ENCODE measurements around the gene STARD5. TPM values are rescaled to one million over a fixed set of nuclear protein-coding genes. Genes with fewer than 3 reads are reported as not detected.

STARD5 gene
- total RNA-seq, 1 donor from 2014 or later = 1.3 TPM

GRCh38 chr15:81315452-81316175 is 8.3 kb downstream of the STARD5 start:
- intact Hi-C loops (cut with DNase I) = no loop called here

GRCh38 chr15:81314378-81314777 is 9.6 kb downstream of the STARD5 start:
- intact Hi-C loops (cut with DNase I) = no loop called here
- DNase-seq (ENCODE audit: low spot score) = no peak

More at GRCh38 chr15:81315452-81316175, 8.3 kb downstream of the STARD5 start:
- no peak for DNase-seq (ENCODE audit: low spot score)

- intact Hi-C loops (cut with DNase I) = no loop called here
- no peak for DNase-seq (ENCODE audit: low spot score)
Measured at GRCh38 chr15:81313686-81314085, 10.3 kb downstream of the STARD5 start.

- intact Hi-C loops (cut with DNase I) = no loop called here
- DNase-seq (ENCODE audit: low spot score) = no peak
Measured at GRCh38 chr15:81312790-81313543, 11.0 kb downstream of the STARD5 start.

- intact Hi-C loops (cut with DNase I) = no loop called here
Measured at GRCh38 chr15:81311752-81312464, 12.0 kb downstream of the STARD5 start.

GRCh38 chr15:81310480-81310879 is 13.5 kb downstream of the STARD5 start:
- intact Hi-C loops (cut with DNase I) = no loop called here
- DNase-seq (ENCODE audit: low spot score) = no peak

More at GRCh38 chr15:81311752-81312464, 12.0 kb downstream of the STARD5 start:
- DNase-seq (ENCODE audit: low spot score) = no peak

GRCh38 chr15:81309647-81310450 is 14.1 kb downstream of the STARD5 start:
- intact Hi-C loops (cut with DNase I) = no loop called here
- no peak for DNase-seq (ENCODE audit: low spot score)

- intact Hi-C loops (cut with DNase I) = no loop called here
- DNase-seq (ENCODE audit: low spot score) = no peak
Measured at GRCh38 chr15:81308260-81308659, 15.7 kb downstream of the STARD5 start.

GRCh38 chr15:81304226-81304625 is 19.7 kb downstream of the STARD5 start:
- intact Hi-C loops (cut with DNase I) = no loop called here
- DNase-seq (ENCODE audit: low spot score) = no peak

- DNase-seq (ENCODE audit: low spot score) = no peak
- intact Hi-C loops (cut with DNase I) = no loop called here
Measured at GRCh38 chr15:81303244-81304225, 20.4 kb downstream of the STARD5 start.

- intact Hi-C loops (cut with DNase I) = no loop called here
- DNase-seq (ENCODE audit: low spot score) = no peak
Measured at GRCh38 chr15:81302701-81303109, 21.2 kb downstream of the STARD5 start.

GRCh38 chr15:81301815-81302399 is 22.0 kb downstream of the STARD5 start:
- intact Hi-C loops (cut with DNase I) = no loop called here
- no peak for DNase-seq (ENCODE audit: low spot score)

- intact Hi-C loops (cut with DNase I) = no loop called here
- no peak for DNase-seq (ENCODE audit: low spot score)
Measured at GRCh38 chr15:81301385-81301784, 22.6 kb downstream of the STARD5 start.

- intact Hi-C loops (cut with DNase I) = no loop called here
- DNase-seq (ENCODE audit: low spot score) = no peak
Measured at GRCh38 chr15:81299630-81300273, 24.2 kb downstream of the STARD5 start.

- intact Hi-C loops (cut with DNase I) = no loop called here
- DNase-seq (ENCODE audit: low spot score) = no peak
Measured at GRCh38 chr15:81299156-81299555, 24.8 kb downstream of the STARD5 start.

- no peak for DNase-seq (ENCODE audit: low spot score)
- intact Hi-C loops (cut with DNase I) = no loop called here
Measured at GRCh38 chr15:81298611-81299010, 25.3 kb downstream of the STARD5 start.

All from cardiac septum (tissue), 1 donor.